Gastrocnemius medialis (tissue), 4 donors: ENCODE results near the gene TJP2.

Experiments used
- CTCF ChIP-seq, 5 experiments: fragments of 450-650 bp in 3 of 5; fragments of 200-600 bp in 2 of 5; sonication (generic) in 2 of 5; IDR thresholded peaks in 4 of 5; conservative IDR thresholded peaks in 1 of 5; 1 replicate in 4 of 5; 2 replicates in 1 of 5; pipeline ENCODE4 v1.5.1; 2016 to 2019; ENCODE audit warnings: antibody characterized with exemption in 5 of 5, mild to moderate bottlenecking in 3 of 5, moderate library complexity in 3 of 5
- POLR2A ChIP-seq, 2 donors: fragments of 450-650 bp; IDR thresholded peaks; one replicate each; pipeline ENCODE4 v1.6.1; 2017; ENCODE audit warnings: antibody characterized with exemption in 2 of 2, mild to moderate bottlenecking in 2 of 2, moderate library complexity in 2 of 2

DNA sequence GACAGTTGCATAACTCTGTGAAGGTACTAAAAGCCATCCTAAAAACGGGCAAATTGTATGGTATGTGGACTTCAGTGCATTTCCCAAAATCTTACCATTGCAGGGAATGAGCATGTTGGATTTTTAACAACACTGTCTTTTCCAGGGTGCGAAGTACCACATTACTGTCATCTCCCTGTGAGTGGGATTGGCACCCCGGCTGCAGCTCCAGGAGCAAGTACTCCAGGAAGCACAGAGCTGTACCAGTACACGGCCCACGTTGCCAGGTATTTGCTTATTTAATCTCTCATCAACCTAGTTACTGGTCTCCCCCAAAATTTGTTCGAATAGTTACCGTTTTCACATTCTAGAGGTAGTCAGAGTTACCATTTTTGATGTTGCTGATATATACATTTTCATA, 22.6 kb upstream of the TJP2 start:
- TF ChIP-seq POLR2A (IDR thresholded peaks at IDR 0.05) (no peak), CTCF (IDR thresholded peaks at IDR 0.05 in 4 of 5, conservative IDR thresholded peaks at IDR 0.05 in 1 of 5) (no peak)
